GM23338 (cell line): ENCODE measurements around the gene SZT2. TPM values are rescaled to one million over a fixed set of nuclear protein-coding genes. Genes with fewer than 3 reads are reported as not detected.

ENCODE experiments used
- ZNF114 ChIP-seq: fragments of 250-450 bp; sonication (Bioruptor Pico); IDR thresholded peaks from 2 replicates; pipeline ENCODE4 v1.5.0; 2020; ENCODE audit warnings: mild to moderate bottlenecking, moderate library complexity
- ZNF331 ChIP-seq: fragments of 250-450 bp; sonication (Bioruptor Pico); IDR thresholded peaks from 2 replicates; pipeline ENCODE4 v1.5.0; 2020; ENCODE audit warnings: low read depth, mild to moderate bottlenecking, moderate library complexity
- polyA plus RNA-seq: library from polyadenylated mRNA; unstranded; fragments of >200 nt; fragmentation: Nextera tagmentation; extraction: Ambion mirVana; gene quantifications from 2 replicates; pipeline ENCODE4 v1.2.1, GENCODE V29; 2016
- total RNA-seq: library from RNA; depleted of rRNA; stranded (reverse); fragments of >200 nt; shearing (Covaris generic); gene quantifications from 2 replicates; pipeline ENCODE4 v1.2.3, GENCODE V29; 2014
- TF ChIP-seq, protein P1 (sequence below): fragments of 250-450 bp; sonication (Bioruptor Pico); IDR thresholded peaks from 2 replicates; pipeline ENCODE4 v1.5.0; 2020; ENCODE audit warnings: mild to moderate bottlenecking, moderate library complexity
- TF ChIP-seq, protein P2 (sequence below): IDR thresholded peaks from 2 replicates; pipeline ENCODE4 v1.6.1; 2016; ENCODE audit warnings: antibody characterized with exemption
- TF ChIP-seq, protein P3 (sequence below): IDR thresholded peaks from one replicate; pipeline ENCODE4 v1.6.1; 2018; ENCODE audit warnings: antibody characterized with exemption; ENCODE audit not compliant: unreplicated experiment

SZT2 gene
- total and polyA plus RNA-seq, 2 experiments from 2014 or later: 4.1 to 16.1 TPM

DNA sequence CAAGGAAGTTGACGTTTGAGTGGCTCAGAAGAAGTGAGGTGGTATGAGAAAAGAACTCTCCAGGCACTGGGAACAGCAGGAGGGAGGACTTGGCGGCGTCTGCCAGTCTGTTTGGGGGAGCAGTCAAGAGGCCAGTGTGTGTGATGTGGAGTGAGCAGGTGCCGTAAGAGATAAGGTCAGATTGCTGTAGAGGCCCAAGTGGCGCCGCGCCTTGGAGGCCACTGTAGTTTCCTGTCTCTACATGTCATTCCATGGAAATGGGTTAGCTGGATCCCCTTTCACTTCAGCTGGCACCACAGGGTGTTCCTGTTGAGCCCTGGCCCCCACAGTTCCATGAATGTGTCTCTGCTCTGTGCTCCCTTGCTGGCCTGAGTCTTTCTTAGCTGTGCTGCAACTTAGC lies 105.5 kb downstream of the SZT2 start (continued):
- TF ChIP-seq, protein P1, sequence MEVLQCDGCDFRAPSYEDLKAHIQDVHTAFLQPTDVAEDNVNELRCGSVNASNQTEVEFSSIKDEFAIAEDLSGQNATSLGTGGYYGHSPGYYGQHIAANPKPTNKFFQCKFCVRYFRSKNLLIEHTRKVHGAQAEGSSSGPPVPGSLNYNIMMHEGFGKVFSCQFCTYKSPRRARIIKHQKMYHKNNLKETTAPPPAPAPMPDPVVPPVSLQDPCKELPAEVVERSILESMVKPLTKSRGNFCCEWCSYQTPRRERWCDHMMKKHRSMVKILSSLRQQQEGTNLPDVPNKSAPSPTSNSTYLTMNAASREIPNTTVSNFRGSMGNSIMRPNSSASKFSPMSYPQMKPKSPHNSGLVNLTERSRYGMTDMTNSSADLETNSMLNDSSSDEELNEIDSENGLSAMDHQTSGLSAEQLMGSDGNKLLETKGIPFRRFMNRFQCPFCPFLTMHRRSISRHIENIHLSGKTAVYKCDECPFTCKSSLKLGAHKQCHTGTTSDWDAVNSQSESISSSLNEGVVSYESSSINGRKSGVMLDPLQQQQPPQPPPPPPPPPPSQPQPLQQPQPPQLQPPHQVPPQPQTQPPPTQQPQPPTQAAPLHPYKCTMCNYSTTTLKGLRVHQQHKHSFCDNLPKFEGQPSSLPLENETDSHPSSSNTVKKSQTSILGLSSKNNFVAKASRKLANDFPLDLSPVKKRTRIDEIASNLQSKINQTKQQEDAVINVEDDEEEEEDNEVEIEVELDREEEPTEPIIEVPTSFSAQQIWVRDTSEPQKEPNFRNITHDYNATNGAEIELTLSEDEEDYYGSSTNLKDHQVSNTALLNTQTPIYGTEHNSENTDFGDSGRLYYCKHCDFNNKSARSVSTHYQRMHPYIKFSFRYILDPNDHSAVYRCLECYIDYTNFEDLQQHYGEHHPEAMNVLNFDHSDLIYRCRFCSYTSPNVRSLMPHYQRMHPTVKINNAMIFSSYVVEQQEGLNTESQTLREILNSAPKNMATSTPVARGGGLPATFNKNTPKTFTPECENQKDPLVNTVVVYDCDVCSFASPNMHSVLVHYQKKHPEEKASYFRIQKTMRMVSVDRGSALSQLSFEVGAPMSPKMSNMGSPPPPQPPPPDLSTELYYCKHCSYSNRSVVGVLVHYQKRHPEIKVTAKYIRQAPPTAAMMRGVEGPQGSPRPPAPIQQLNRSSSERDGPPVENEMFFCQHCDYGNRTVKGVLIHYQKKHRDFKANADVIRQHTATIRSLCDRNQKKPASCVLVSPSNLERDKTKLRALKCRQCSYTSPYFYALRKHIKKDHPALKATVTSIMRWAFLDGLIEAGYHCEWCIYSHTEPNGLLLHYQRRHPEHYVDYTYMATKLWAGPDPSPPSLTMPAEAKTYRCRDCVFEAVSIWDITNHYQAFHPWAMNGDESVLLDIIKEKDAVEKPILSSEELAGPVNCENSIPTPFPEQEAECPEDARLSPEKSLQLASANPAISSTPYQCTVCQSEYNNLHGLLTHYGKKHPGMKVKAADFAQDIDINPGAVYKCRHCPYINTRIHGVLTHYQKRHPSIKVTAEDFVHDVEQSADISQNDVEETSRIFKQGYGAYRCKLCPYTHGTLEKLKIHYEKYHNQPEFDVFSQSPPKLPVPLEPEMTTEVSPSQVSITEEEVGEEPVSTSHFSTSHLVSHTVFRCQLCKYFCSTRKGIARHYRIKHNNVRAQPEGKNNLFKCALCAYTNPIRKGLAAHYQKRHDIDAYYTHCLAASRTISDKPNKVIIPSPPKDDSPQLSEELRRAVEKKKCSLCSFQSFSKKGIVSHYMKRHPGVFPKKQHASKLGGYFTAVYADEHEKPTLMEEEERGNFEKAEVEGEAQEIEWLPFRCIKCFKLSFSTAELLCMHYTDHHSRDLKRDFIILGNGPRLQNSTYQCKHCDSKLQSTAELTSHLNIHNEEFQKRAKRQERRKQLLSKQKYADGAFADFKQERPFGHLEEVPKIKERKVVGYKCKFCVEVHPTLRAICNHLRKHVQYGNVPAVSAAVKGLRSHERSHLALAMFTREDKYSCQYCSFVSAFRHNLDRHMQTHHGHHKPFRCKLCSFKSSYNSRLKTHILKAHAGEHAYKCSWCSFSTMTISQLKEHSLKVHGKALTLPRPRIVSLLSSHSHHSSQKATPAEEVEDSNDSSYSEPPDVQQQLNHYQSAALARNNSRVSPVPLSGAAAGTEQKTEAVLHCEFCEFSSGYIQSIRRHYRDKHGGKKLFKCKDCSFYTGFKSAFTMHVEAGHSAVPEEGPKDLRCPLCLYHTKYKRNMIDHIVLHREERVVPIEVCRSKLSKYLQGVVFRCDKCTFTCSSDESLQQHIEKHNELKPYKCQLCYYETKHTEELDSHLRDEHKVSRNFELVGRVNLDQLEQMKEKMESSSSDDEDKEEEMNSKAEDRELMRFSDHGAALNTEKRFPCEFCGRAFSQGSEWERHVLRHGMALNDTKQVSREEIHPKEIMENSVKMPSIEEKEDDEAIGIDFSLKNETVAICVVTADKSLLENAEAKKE (CRISPR knock-in tag): no peak
- TF ChIP-seq ZNF114 (CRISPR knock-in tag): no peak
- no peak for TF ChIP-seq ZNF331 (CRISPR knock-in tag)
- TF ChIP-seq, protein P2, sequence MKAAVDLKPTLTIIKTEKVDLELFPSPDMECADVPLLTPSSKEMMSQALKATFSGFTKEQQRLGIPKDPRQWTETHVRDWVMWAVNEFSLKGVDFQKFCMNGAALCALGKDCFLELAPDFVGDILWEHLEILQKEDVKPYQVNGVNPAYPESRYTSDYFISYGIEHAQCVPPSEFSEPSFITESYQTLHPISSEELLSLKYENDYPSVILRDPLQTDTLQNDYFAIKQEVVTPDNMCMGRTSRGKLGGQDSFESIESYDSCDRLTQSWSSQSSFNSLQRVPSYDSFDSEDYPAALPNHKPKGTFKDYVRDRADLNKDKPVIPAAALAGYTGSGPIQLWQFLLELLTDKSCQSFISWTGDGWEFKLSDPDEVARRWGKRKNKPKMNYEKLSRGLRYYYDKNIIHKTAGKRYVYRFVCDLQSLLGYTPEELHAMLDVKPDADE: no peak
- TF ChIP-seq, protein P3, sequence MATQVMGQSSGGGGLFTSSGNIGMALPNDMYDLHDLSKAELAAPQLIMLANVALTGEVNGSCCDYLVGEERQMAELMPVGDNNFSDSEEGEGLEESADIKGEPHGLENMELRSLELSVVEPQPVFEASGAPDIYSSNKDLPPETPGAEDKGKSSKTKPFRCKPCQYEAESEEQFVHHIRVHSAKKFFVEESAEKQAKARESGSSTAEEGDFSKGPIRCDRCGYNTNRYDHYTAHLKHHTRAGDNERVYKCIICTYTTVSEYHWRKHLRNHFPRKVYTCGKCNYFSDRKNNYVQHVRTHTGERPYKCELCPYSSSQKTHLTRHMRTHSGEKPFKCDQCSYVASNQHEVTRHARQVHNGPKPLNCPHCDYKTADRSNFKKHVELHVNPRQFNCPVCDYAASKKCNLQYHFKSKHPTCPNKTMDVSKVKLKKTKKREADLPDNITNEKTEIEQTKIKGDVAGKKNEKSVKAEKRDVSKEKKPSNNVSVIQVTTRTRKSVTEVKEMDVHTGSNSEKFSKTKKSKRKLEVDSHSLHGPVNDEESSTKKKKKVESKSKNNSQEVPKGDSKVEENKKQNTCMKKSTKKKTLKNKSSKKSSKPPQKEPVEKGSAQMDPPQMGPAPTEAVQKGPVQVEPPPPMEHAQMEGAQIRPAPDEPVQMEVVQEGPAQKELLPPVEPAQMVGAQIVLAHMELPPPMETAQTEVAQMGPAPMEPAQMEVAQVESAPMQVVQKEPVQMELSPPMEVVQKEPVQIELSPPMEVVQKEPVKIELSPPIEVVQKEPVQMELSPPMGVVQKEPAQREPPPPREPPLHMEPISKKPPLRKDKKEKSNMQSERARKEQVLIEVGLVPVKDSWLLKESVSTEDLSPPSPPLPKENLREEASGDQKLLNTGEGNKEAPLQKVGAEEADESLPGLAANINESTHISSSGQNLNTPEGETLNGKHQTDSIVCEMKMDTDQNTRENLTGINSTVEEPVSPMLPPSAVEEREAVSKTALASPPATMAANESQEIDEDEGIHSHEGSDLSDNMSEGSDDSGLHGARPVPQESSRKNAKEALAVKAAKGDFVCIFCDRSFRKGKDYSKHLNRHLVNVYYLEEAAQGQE: no peak
